ENCODE measurements around the gene GPR65.
"Not testable (repeated sequence)": the region's sequence is repeated elsewhere in the genome, so short reads cannot be mapped to it uniquely, and the experiment has no call there.

The GPR65 gene

GRCh38 chr14:88005978-88006851 lies 1.3 kb downstream of the GPR65 start:
- FAIRE-seq, result no peak

GRCh38 chr14:88007608-88008007 lies 2.7 kb downstream of the GPR65 start:
- no peak for FAIRE-seq

- no peak for FAIRE-seq
These were observed 3.3 kb downstream of the GPR65 start for GRCh38 chr14:88008039-88008742.

GRCh38 chr14:88009486-88009885 lies 4.6 kb downstream of the GPR65 start:
- no peak for FAIRE-seq

- no peak for FAIRE-seq
These were observed 5.4 kb downstream of the GPR65 start for GRCh38 chr14:88010331-88010730.

GRCh38 chr14:88012495-88012894 lies 7.6 kb downstream of the GPR65 start:
- FAIRE-seq, result no peak

- peak; percentile 45 for FAIRE-seq
These were observed 8.9 kb downstream of the GPR65 start for GRCh38 chr14:88013750-88014349.

GRCh38 chr14:88016768-88017167 lies 11.8 kb downstream of the GPR65 start:
- no peak for FAIRE-seq

- no peak for FAIRE-seq
These were observed 12.6 kb downstream of the GPR65 start for GRCh38 chr14:88017535-88017934.

- no peak for FAIRE-seq
These were observed 18.8 kb downstream of the GPR65 start for GRCh38 chr14:88023658-88024187.

GRCh38 chr14:88024252-88025086 lies 19.5 kb downstream of the GPR65 start:
- FAIRE-seq, result not testable (repeated sequence)

GRCh38 chr14:88025313-88025712 lies 20.4 kb downstream of the GPR65 start:
- FAIRE-seq, result no peak

GRCh38 chr14:88026890-88027289 lies 22.0 kb downstream of the GPR65 start:
- FAIRE-seq, result no peak

GRCh38 chr14:88029500-88029899 lies 24.6 kb downstream of the GPR65 start:
- no peak for FAIRE-seq

- no peak for FAIRE-seq
These were observed 25.1 kb downstream of the GPR65 start for GRCh38 chr14:88030079-88030478.

GRCh38 chr14:88030892-88031291 lies 26.0 kb downstream of the GPR65 start:
- no peak for FAIRE-seq

- FAIRE-seq, result no peak
These were observed 27.4 kb downstream of the GPR65 start for GRCh38 chr14:88032373-88032772.

GRCh38 chr14:88034076-88034475 lies 29.1 kb downstream of the GPR65 start:
- no peak for FAIRE-seq

GRCh38 chr14:88036422-88036821 lies 31.5 kb downstream of the GPR65 start:
- FAIRE-seq, result no peak

GRCh38 chr14:88037325-88037724 lies 32.4 kb downstream of the GPR65 start:
- FAIRE-seq, result no peak

GRCh38 chr14:88039197-88039596 lies 34.3 kb downstream of the GPR65 start:
- FAIRE-seq, result no peak

- FAIRE-seq, result no peak
These were observed 35.2 kb downstream of the GPR65 start for GRCh38 chr14:88040146-88040545.

Data from G401.6 (cell line).